Neuronal stem cell (in vitro differentiated cells): Measurements from ENCODE around the gene MOCS1.

Experiments used
- DNase-seq: peaks from one replicate; pipeline ENCODE4 v3.0.0-alpha.2; 2013; ENCODE audit warnings: low spot score
- H2AFZ ChIP-seq: one replicate; pipeline ENCODE4 v1.6.1; 2013; ENCODE audit warnings: mild to moderate bottlenecking, low read length, inconsistent platforms
- H2AK5ac ChIP-seq: 2 replicates; pipeline ENCODE4 v1.6.1; 2013; ENCODE audit warnings: low read depth, mild to moderate bottlenecking, inconsistent platforms, low read length, moderate library complexity, mixed read lengths
- H2BK120ac ChIP-seq: 2 replicates; pipeline ENCODE4 v1.6.1; 2013; ENCODE audit warnings: low read depth, mild to moderate bottlenecking, inconsistent platforms, low read length, moderate library complexity, mixed read lengths
- H2BK12ac ChIP-seq: one replicate; pipeline ENCODE4 v1.6.1; 2013; ENCODE audit warnings: low read length, inconsistent platforms
- H2BK15ac ChIP-seq: 2 replicates; pipeline ENCODE4 v1.6.1; 2013; ENCODE audit warnings: mild to moderate bottlenecking, low read length, inconsistent platforms, mixed read lengths
- H2BK5ac ChIP-seq: one replicate; pipeline ENCODE4 v1.6.1; 2013; ENCODE audit warnings: inconsistent platforms, mild to moderate bottlenecking, low read length, moderate library complexity
- H3K14ac ChIP-seq: one replicate; pipeline ENCODE4 v1.6.1; 2013; ENCODE audit warnings: low read length, inconsistent platforms
- H3K18ac ChIP-seq: 2 replicates; pipeline ENCODE4 v1.6.1; 2013; ENCODE audit warnings: low read length, inconsistent platforms
- H3K23ac ChIP-seq: 2 replicates; pipeline ENCODE4 v1.6.1; 2013; ENCODE audit warnings: low read depth, mild to moderate bottlenecking, mixed read lengths, low read length, inconsistent platforms; ENCODE audit not compliant: poor library complexity
- H3K27ac ChIP-seq: replicated peaks from 3 replicates; pipeline ENCODE4 v1.5.1; 2013; ENCODE audit warnings: low read length, inconsistent platforms
- H3K27me3 ChIP-seq, 3 experiments: 2 replicates each; pipeline ENCODE4 v1.6.1; 2013; ENCODE audit warnings: low read length in 3 of 3, mild to moderate bottlenecking in 2 of 3, inconsistent platforms in 1 of 3, low read depth in 1 of 3, mixed read lengths in 1 of 3, moderate library complexity in 1 of 3; ENCODE audit not compliant: control insufficient read depth in 3 of 3, insufficient read depth in 3 of 3
- H3K36me3 ChIP-seq, 2 donors: replicated peaks in 1 of 2; 2 replicates each; pipeline ENCODE4 v1.6.1; 2013; ENCODE audit warnings: low read length in 2 of 2; ENCODE audit not compliant: control insufficient read depth in 2 of 2, insufficient read depth in 2 of 2
- H3K4ac ChIP-seq: 2 replicates; pipeline ENCODE4 v1.6.1; 2013; ENCODE audit warnings: inconsistent platforms, mild to moderate bottlenecking, low read length, moderate library complexity
- H3K4me1 ChIP-seq, 2 donors: 1 replicate in 1 of 2; 2 replicates in 1 of 2; pipeline ENCODE4 v1.6.1; 2013; ENCODE audit warnings: low read length in 2 of 2, low read depth in 1 of 2; ENCODE audit not compliant: control insufficient read depth in 2 of 2, insufficient read depth in 1 of 2
- H3K4me2 ChIP-seq: one replicate; pipeline ENCODE4 v1.6.1; 2013; ENCODE audit warnings: mild to moderate bottlenecking, low read length, inconsistent platforms; ENCODE audit not compliant: insufficient read depth, poor library complexity, severe bottlenecking
- H3K4me3 ChIP-seq, 2 donors: 2 replicates each; pipeline ENCODE4 v1.5.1; 2013; ENCODE audit warnings: low read length in 2 of 2, mild to moderate bottlenecking in 2 of 2, inconsistent platforms in 1 of 2, moderate library complexity in 1 of 2
- H3K79me1 ChIP-seq: one replicate; pipeline ENCODE4 v1.6.1; 2013; ENCODE audit warnings: low read depth, mild to moderate bottlenecking, inconsistent platforms, low read length, moderate library complexity
- H3K9ac ChIP-seq: one replicate; pipeline ENCODE4 v1.6.1; 2013; ENCODE audit warnings: mild to moderate bottlenecking, low read depth, low read length, inconsistent platforms; ENCODE audit not compliant: poor library complexity
- H3K9me3 ChIP-seq, 2 donors: replicated peaks in 1 of 2; 2 replicates each; pipeline versions ENCODE3 to v1.6.1; 2013; ENCODE audit warnings: low read length in 2 of 2, mild to moderate bottlenecking in 2 of 2, inconsistent platforms in 1 of 2, low read depth in 1 of 2, mixed read lengths in 1 of 2, moderate library complexity in 1 of 2; ENCODE audit not compliant: control insufficient read depth in 2 of 2, insufficient read depth in 1 of 2
- H4K8ac ChIP-seq: one replicate; pipeline ENCODE4 v1.6.1; 2013; ENCODE audit warnings: low read depth, mild to moderate bottlenecking, inconsistent platforms, low read length, moderate library complexity
- H4K91ac ChIP-seq: one replicate; pipeline ENCODE4 v1.6.1; 2013; ENCODE audit warnings: low read length, low read depth, mild to moderate bottlenecking, inconsistent platforms; ENCODE audit not compliant: poor library complexity
- WGBS, 2 donors: extraction: QIAGEN DNeasy Blood & Tissue Kit; methylation state at CpG; one replicate each; pipeline ENCODE4 v1.1.7; 2013; ENCODE audit warnings: missing lambda C conversion rate in 2 of 2, mixed read lengths in 1 of 2; ENCODE audit not compliant: insufficient read length in 2 of 2, insufficient replicate concordance in 1 of 2; ENCODE audit errors: extremely low coverage in 2 of 2; 5-methylcytosine and 5-hydroxymethylcytosine counted together

Gene MOCS1

DNA sequence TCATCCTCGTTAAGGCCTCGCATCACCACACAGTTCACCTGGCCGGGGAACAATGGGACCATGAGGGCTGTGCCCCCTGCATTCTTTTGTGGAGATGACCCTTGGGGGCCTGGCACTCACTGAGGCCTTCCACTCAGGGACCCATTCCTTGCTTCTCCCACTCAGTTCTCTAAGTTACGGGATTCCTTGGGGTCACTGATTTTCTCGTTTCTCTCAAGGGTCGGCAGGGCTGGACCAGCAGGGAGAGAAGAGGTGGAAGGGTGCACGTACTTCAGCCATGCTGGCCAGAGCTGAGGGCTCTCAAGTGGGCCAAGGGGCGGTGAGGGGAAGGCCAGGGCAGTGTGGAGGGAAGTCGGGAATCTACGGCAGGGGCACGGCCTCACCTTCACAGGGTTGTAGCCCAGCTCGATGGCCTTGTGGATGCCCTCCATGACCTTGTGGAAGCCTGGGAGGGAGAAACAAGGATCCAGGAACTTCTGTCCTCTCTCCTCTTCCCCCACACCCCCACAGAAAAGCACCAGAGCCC is 20.8 kb downstream of the MOCS1 start:
- no CpG with 5 or more reads among the region's 12 CpGs for WGBS, 2 donors
- H3K79me1 ChIP-seq = no peaks in the 10 kb centered on the region
- no peak overlapping the region for H3K14ac ChIP-seq
- H3K4me2 ChIP-seq = no peak overlapping the region
- H3K23ac ChIP-seq = no peak overlapping the region
- peaks cover 0 to 6% of the 10 kb centered on the region in 2 donors for H3K4me1 ChIP-seq
- H2AK5ac ChIP-seq = no peak overlapping the region
- H3K4me3 ChIP-seq = no peak overlapping the region
- no peak overlapping the region for H2BK15ac ChIP-seq
- H3K27me3 ChIP-seq = no peaks in the 10 kb centered on the region
- peak overlapping the region; percentile 21 for H3K18ac ChIP-seq
- no peak overlapping the region for H2BK5ac ChIP-seq
- H3K27ac ChIP-seq = no peak overlapping the region
- no peak for DNase-seq
- H2AFZ ChIP-seq = no peak overlapping the region
- no peaks in the 10 kb centered on the region for H3K9me3 ChIP-seq
- H3K9ac ChIP-seq = no peak overlapping the region
- H2BK120ac ChIP-seq = no peak overlapping the region
- H4K91ac ChIP-seq = no peak overlapping the region
- no peak overlapping the region for H3K4ac ChIP-seq
- H3K36me3 ChIP-seq = peaks cover 0 to 14% of the 10 kb centered on the region in 2 donors
- no peak overlapping the region for H4K8ac ChIP-seq
- H2BK12ac ChIP-seq = no peak overlapping the region

DNA sequence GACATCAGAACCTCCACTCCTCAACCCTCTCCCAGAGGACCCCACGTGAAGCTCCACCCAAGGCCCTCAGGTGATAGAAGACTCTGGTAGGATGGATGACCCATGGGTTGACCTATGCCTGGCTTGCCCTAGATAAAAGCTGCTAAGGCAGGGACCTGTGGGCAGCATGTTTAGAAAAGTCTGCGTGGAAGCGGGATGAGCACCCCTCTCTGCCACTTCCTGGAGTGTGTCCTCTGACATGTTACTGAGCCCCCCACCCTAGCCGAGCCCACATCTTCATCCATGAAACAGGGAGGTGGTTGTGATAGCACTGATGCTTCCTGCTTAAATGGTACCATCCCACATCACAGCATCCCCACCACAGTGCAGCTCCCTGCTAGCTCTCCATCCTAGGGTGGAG is 21.8 kb downstream of the MOCS1 start:
- no peak overlapping the region for H3K4me3 ChIP-seq
- no peak overlapping the region for H2AFZ ChIP-seq
- DNase-seq = no peak
- H3K79me1 ChIP-seq = no peaks in the 10 kb centered on the region
- no peak overlapping the region for H3K14ac ChIP-seq
- WGBS, 2 donors = no CpG with 5 or more reads among the region's 4 CpGs
- no peak overlapping the region for H3K18ac ChIP-seq
- H3K36me3 ChIP-seq = peaks cover 0 to 14% of the 10 kb centered on the region in 2 donors
- no peak overlapping the region for H3K9ac ChIP-seq
- no peak overlapping the region for H4K8ac ChIP-seq
- no peaks in the 10 kb centered on the region for H3K27me3 ChIP-seq
- H3K23ac ChIP-seq = no peak overlapping the region
- no peak overlapping the region for H2AK5ac ChIP-seq
- no peak overlapping the region for H2BK15ac ChIP-seq
- no peak overlapping the region for H3K27ac ChIP-seq
- H3K4me1 ChIP-seq = peaks cover 0 to 4% of the 10 kb centered on the region in 2 donors
- H3K4ac ChIP-seq = no peak overlapping the region
- H2BK120ac ChIP-seq = no peak overlapping the region
- H2BK12ac ChIP-seq = no peak overlapping the region
- H3K4me2 ChIP-seq = no peak overlapping the region
- H4K91ac ChIP-seq = no peak overlapping the region
- no peak overlapping the region for H2BK5ac ChIP-seq
- no peaks in the 10 kb centered on the region for H3K9me3 ChIP-seq

DNA sequence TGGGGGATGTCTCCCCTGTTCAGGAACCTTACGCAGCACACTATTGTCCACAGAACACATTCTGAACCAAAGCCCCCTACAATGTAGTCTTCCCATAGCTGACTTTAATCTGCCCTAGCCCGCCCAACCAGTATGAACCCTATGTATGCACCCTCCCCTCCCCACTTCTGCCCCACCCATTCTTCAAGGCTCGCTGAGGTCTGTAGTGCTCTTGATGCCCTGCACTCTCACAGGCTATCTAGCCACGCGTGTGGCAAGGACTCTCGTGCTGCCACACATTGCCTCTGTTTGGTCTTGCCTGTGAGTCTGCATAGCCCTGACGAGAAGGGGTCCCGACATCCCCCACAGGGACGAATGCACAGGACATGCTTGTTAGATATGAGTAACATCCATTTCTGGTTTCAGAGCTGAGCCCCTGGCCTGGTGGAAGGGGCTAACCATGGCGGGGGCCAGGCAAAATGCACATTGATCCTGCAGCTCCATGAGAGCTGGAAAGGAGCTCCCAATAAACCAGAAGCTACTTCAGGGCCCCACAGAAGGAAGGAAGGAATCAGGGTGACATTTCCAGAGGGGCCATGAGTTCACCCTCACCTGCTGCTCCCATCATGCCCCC is 22.6 kb downstream of the MOCS1 start:
- Histone ChIP-seq H3K18ac (no peak overlapping the region), H3K79me1 (no peaks in the 10 kb centered on the region), H3K4me2 (no peak overlapping the region), H3K23ac (no peak overlapping the region), H3K9me3 (no peaks in the 10 kb centered on the region), H4K91ac (no peak overlapping the region), H2BK15ac (no peak overlapping the region), H2BK12ac (no peak overlapping the region), H2AFZ (no peak overlapping the region), H3K4ac (no peak overlapping the region), H2AK5ac (no peak overlapping the region), H3K14ac (no peak overlapping the region), H4K8ac (no peak overlapping the region), H3K36me3 (peaks cover 2 to 14% of the 10 kb centered on the region in 2 donors), H2BK5ac (no peak overlapping the region), H3K9ac (no peak overlapping the region), H3K27me3 (no peaks in the 10 kb centered on the region), H2BK120ac (no peak overlapping the region), H3K4me1 (peaks cover 0 to 3% of the 10 kb centered on the region in 2 donors), H3K4me3 (no peak overlapping the region), H3K27ac (no peak overlapping the region)
- DNase-seq = no peak
- no CpG with 5 or more reads among the region's 10 CpGs for WGBS, 2 donors

DNA sequence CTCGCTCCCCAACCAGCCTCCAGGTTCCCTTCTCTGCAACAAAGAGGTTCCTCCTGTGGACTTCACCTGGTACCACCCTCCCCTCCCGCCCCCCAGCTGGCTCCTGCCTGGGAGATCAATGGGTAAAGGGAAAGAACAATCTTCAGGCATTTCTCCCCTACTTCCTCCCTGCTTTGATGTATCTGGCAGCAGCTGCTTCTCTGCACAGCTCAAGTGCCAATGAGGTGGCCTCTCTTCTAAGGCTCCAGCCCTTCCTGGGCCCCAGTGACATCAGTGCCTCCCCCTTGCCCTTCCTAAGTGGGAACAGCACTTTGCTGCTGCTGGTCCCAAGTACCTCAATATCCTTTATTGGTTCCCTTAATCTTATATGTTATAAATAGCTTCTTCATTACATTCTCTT is 23.5 kb downstream of the MOCS1 start:
- no peak for DNase-seq
- Histone ChIP-seq H4K8ac (no peak overlapping the region), H3K9me3 (no peaks in the 10 kb centered on the region), H2BK15ac (no peak overlapping the region), H3K9ac (no peak overlapping the region), H3K79me1 (no peaks in the 10 kb centered on the region), H2BK120ac (no peak overlapping the region), H3K27ac (no peak overlapping the region), H2BK12ac (no peak overlapping the region), H3K4me2 (no peak overlapping the region), H3K18ac (no peak overlapping the region), H2AK5ac (no peak overlapping the region), H3K36me3 (peaks cover 7 to 11% of the 10 kb centered on the region in 2 donors), H2AFZ (no peak overlapping the region), H3K14ac (no peak overlapping the region), H3K4me3 (no peak overlapping the region), H2BK5ac (no peak overlapping the region), H4K91ac (no peak overlapping the region), H3K27me3 (no peaks in the 10 kb centered on the region), H3K4ac (no peak overlapping the region), H3K4me1 (no peaks in the 10 kb centered on the region), H3K23ac (no peak overlapping the region)
- WGBS, 2 donors = no CpG with 5 or more reads among the region's 2 CpGs
